ENCODE results near the gene KCNMB1.

GRCh38 chr5:170361116-170361515, 28.1 kb downstream of the KCNMB1 start:
- TF ChIP-seq, protein P1, sequence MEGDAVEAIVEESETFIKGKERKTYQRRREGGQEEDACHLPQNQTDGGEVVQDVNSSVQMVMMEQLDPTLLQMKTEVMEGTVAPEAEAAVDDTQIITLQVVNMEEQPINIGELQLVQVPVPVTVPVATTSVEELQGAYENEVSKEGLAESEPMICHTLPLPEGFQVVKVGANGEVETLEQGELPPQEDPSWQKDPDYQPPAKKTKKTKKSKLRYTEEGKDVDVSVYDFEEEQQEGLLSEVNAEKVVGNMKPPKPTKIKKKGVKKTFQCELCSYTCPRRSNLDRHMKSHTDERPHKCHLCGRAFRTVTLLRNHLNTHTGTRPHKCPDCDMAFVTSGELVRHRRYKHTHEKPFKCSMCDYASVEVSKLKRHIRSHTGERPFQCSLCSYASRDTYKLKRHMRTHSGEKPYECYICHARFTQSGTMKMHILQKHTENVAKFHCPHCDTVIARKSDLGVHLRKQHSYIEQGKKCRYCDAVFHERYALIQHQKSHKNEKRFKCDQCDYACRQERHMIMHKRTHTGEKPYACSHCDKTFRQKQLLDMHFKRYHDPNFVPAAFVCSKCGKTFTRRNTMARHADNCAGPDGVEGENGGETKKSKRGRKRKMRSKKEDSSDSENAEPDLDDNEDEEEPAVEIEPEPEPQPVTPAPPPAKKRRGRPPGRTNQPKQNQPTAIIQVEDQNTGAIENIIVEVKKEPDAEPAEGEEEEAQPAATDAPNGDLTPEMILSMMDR (conservative IDR thresholded peaks at IDR 0.05; ENCODE audit: low read length), result no peak
- no peak for TF ChIP-seq EZH2phosphoT487 (IDR thresholded peaks at IDR 0.05; ENCODE audit: borderline replicate concordance, low read depth, low read length)

All from OCI-LY7 (cell line).